GM18505 (cell line): ENCODE data around the gene RAB3GAP2.
"Not testable (repeated sequence)": the region's sequence is repeated elsewhere in the genome, so short reads cannot be mapped to it uniquely, and the experiment has no call there.

Source experiments
- ATAC-seq: cut with Tn5 transposase; IDR thresholded peaks from one replicate; pipeline ENCODE4 v1.9.1; 2021; ENCODE audit not compliant: unreplicated experiment
- POLR2A ChIP-seq: IDR thresholded peaks from 4 replicates; pipeline ENCODE4 v1.6.1; 2011; ENCODE audit warnings: borderline replicate concordance; ENCODE audit not compliant: insufficient read depth, insufficient read length; ENCODE audit errors: extremely low read depth

RAB3GAP2 gene

GRCh38 chr1:220219865-220220698 lies 52.2 kb downstream of the RAB3GAP2 start:
- peak; percentile 45 for ATAC-seq
- TF ChIP-seq POLR2A, result peak; percentile 63

GRCh38 chr1:220219136-220219442 lies 53.2 kb downstream of the RAB3GAP2 start:
- ATAC-seq, result no peak
- no peak for TF ChIP-seq POLR2A

- peak; percentile 44 for ATAC-seq
These were observed 53.7 kb downstream of the RAB3GAP2 start for GRCh38 chr1:220218397-220219135.

GRCh38 chr1:220217383-220217988 lies 54.8 kb downstream of the RAB3GAP2 start:
- no peak for TF ChIP-seq POLR2A
- ATAC-seq, result no peak

- ATAC-seq, result no peak
- no peak for TF ChIP-seq POLR2A
These were observed 58.8 kb downstream of the RAB3GAP2 start for GRCh38 chr1:220213382-220213983.

GRCh38 chr1:220207411-220207810 lies 64.8 kb downstream of the RAB3GAP2 start:
- TF ChIP-seq POLR2A, result no peak

GRCh38 chr1:220204758-220205157 lies 67.5 kb downstream of the RAB3GAP2 start:
- ATAC-seq, result not testable (repeated sequence)

More at GRCh38 chr1:220207411-220207810, 64.8 kb downstream of the RAB3GAP2 start:
- no peak for ATAC-seq

- no peak for ATAC-seq
- TF ChIP-seq POLR2A, result no peak
These were observed 68.4 kb downstream of the RAB3GAP2 start for GRCh38 chr1:220203816-220204215.

GRCh38 chr1:220198186-220199005 lies 73.9 kb downstream of the RAB3GAP2 start:
- no peak for TF ChIP-seq POLR2A

GRCh38 chr1:220195701-220196100 lies 76.6 kb downstream of the RAB3GAP2 start:
- ATAC-seq, result no peak
- TF ChIP-seq POLR2A, result no peak

More at GRCh38 chr1:220198186-220199005, 73.9 kb downstream of the RAB3GAP2 start:
- no peak for ATAC-seq

GRCh38 chr1:220189750-220190347 lies 82.4 kb downstream of the RAB3GAP2 start:
- TF ChIP-seq POLR2A, result no peak
- ATAC-seq, result no peak

- ATAC-seq, result no peak
- no peak for TF ChIP-seq POLR2A
These were observed 83.7 kb downstream of the RAB3GAP2 start for GRCh38 chr1:220188538-220188937.
